T-helper 17 cell (primary cell): ENCODE data around the gene TBX5. TPM values are rescaled to one million over a fixed set of nuclear protein-coding genes. Genes with fewer than 3 reads are reported as not detected.
"Not testable (repeated sequence)": the region's sequence is repeated elsewhere in the genome, so short reads cannot be mapped to it uniquely, and the experiment has no call there.

Source experiments
- ATAC-seq: fragments of 150-1000 bp; cut with Tn5 transposase; 2 replicates; pipeline ENCODE4 v1.10.0; 2021; ENCODE audit warnings: mild to moderate bottlenecking, moderate library complexity
- DNase-seq, 3 donors: peaks; one replicate each; pipeline versions ENCODE4 v3.0.0 to v3.0.0-alpha.2; 2020 to 2021
- H3K9me3 ChIP-seq: one replicate; pipeline ENCODE4 v1.7.0; 2013; ENCODE audit warnings: low read length, mild to moderate bottlenecking; ENCODE audit not compliant: control insufficient read depth, poor library complexity, severe bottlenecking
- H3K27ac Mint-ChIP-seq: one replicate; pipeline ENCODE4 v1.8.0; 2022; ENCODE audit warnings: mild to moderate bottlenecking, moderate library complexity, mixed read lengths
- H3K27me3 Mint-ChIP-seq: one replicate; pipeline ENCODE4 v1.8.0; 2022; ENCODE audit warnings: mixed read lengths
- H3K36me3 Mint-ChIP-seq: one replicate; pipeline ENCODE4 v1.8.0; 2022; ENCODE audit warnings: low read depth, mixed read lengths
- H3K4me1 Mint-ChIP-seq: one replicate; pipeline ENCODE4 v1.8.0; 2022; ENCODE audit warnings: mild to moderate bottlenecking, mixed read lengths
- H3K4me3 Mint-ChIP-seq: one replicate; pipeline ENCODE4 v1.8.0; 2022; ENCODE audit warnings: mild to moderate bottlenecking, moderate library complexity, mixed read lengths
- total RNA-seq, 4 donors: library from RNA in 2 of 4; stranded (reverse) in 2 of 4; gene quantifications; one replicate each; pipeline ENCODE4 v1.2.3 and lab custom pipeline; 2022 to 2026

Gene TBX5
- total RNA-seq, 2 donors from 2014 or later, result not detected

DNA sequence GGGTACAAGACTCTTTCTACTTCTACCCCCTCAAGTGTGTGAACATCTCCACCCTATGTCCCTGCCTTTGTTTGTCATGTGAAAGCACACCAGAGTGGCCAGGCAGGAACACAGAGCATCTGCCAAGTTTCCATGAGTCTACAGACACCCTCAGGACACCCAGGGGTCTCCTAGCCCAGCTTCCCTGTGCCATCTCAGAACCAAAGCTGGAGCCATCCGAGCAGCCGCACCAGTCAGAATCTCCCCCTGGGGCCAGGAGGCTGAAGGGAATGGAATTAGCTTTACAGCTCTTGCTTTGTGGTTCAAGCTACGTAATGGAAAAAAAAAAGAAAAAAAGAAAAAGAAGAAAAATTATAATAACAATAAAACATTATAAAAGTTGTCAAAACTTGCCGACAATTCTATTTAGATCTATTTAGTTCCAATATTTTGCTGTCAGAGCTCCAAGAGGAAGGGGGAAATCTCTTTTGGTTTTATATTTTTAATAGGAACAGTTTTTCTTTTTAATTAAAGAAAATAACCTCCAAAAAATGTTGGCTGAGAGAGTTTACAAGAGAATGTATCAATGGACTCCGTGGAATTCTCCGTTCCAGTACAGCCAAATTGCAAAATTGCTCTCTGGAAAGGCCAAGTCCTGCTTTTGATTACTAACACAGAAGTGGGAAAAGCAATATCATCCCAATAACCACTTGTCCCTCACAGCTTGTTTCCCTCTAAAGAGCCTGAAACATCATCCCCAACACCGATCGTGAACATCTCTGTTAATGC, 37.1 kb downstream of the TBX5 start:
- DNase-seq (no peak), ATAC-seq (no peak)
- Mint-ChIP-seq H3K4me3 (no peak overlapping the region), H3K4me1 (no peaks in the 10 kb centered on the region), H3K27ac (no peak overlapping the region), H3K36me3 (no peaks in the 10 kb centered on the region), H3K27me3 (no peaks in the 10 kb centered on the region)
- no peaks in the 10 kb centered on the region for H3K9me3 ChIP-seq

DNA sequence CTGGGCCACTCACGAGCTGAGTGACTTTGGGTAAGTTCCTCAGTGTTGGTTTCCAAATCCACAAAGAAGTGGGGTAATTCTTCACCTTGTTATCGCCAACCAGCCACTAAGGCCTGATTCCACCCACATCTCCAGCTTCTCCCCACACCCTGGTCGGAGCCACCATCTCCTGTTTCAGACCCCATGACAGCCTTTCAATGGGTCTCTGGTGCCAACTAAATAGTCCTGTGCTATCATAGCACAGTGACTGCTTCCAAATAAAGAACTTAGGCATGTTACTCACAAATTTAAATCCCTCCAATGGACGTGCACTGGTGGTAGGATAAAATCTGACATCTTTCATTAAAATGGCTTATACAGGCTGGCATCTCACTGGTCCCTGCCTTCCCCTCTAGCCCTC, 44.0 kb downstream of the TBX5 start:
- Mint-ChIP-seq H3K27me3 (no peaks in the 10 kb centered on the region), H3K36me3 (no peaks in the 10 kb centered on the region), H3K4me3 (no peak overlapping the region), H3K4me1 (no peaks in the 10 kb centered on the region), H3K27ac (no peak overlapping the region)
- ATAC-seq (no peak), DNase-seq (no peak)
- no peaks in the 10 kb centered on the region for H3K9me3 ChIP-seq

DNA sequence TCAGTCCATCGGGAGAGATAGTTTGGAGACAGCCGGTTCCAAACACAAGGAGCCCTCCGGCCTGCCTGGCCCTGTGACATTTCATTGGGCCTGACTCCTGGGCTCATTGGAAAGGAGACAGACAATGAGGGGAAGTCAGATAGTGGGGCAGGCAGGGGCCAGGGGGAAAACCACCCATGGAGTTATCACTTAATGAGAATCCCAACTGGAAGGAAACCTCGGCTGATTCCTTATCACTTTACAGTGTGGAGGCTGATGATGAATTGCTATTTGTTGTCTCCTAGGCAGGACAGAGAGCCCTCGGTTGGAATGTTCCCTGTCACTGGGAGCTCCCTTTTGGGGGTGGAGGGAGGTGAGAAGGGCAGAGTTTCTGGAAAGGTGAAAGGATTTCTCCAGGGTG, 44.4 kb downstream of the TBX5 start:
- no peak overlapping the region for H3K27ac Mint-ChIP-seq
- no peak for DNase-seq
- no peaks in the 10 kb centered on the region for H3K27me3 Mint-ChIP-seq
- H3K9me3 ChIP-seq, result no peaks in the 10 kb centered on the region
- H3K4me3 Mint-ChIP-seq, result no peak overlapping the region
- no peaks in the 10 kb centered on the region for H3K36me3 Mint-ChIP-seq
- no peaks in the 10 kb centered on the region for H3K4me1 Mint-ChIP-seq
- no peak for ATAC-seq

DNA sequence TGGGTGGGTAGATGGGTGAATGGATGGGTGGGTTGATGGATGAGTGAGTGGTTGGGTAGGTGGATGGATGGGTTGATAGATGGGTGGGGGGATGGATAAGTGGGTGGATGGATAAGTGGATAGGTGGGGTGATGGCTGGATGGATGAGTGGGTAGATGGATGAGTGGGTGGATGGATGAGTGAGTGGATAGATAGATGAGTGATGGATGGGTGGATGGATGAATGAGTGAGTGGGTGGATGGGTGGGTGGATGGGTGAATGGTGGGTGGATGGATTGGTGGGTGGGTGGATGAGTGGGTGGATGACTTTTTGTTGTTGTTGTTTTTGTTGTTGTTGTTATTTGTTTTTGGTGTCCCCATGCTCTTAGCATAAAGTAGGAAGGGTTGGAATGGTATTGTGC, 45.5 kb downstream of the TBX5 start:
- peaks cover 3% of the 10 kb centered on the region for H3K27me3 Mint-ChIP-seq
- no peak for DNase-seq

GRCh38 chr12:114355389-114356088, 50.4 kb downstream of the TBX5 start:
- Mint-ChIP-seq H3K27ac (no peak overlapping the region), H3K36me3 (no peaks in the 10 kb centered on the region), H3K4me3 (no peak overlapping the region), H3K4me1 (no peaks in the 10 kb centered on the region), H3K27me3 (peaks cover 5% of the 10 kb centered on the region)
- no peak for ATAC-seq
- DNase-seq, result no peak
- H3K9me3 ChIP-seq, result no peaks in the 10 kb centered on the region

More for the DNA sequence above, 45.5 kb downstream of the TBX5 start:
- Mint-ChIP-seq H3K36me3 (no peaks in the 10 kb centered on the region), H3K4me3 (no peak overlapping the region), H3K4me1 (no peaks in the 10 kb centered on the region), H3K27ac (no peak overlapping the region)
- no peaks in the 10 kb centered on the region for H3K9me3 ChIP-seq
- no peak for ATAC-seq

- H3K4me3 Mint-ChIP-seq, H3K36me3 Mint-ChIP-seq, H3K27ac Mint-ChIP-seq: not testable (repeated sequence)
Measured at GRCh38 chr12:114349239-114349638, 56.7 kb downstream of the TBX5 start.

GRCh38 chr12:114347861-114348260, 58.1 kb downstream of the TBX5 start:
- Mint-ChIP-seq H3K4me1 (no peaks in the 10 kb centered on the region), H3K36me3 (no peaks in the 10 kb centered on the region), H3K27me3 (no peaks in the 10 kb centered on the region), H3K4me3 (no peak overlapping the region), H3K27ac (no peak overlapping the region)
- DNase-seq (no peak), ATAC-seq (no peak)
- H3K9me3 ChIP-seq, result no peaks in the 10 kb centered on the region

More at GRCh38 chr12:114349239-114349638, 56.7 kb downstream of the TBX5 start:
- not testable (repeated sequence) for DNase-seq, H3K4me1 Mint-ChIP-seq, H3K9me3 ChIP-seq, H3K27me3 Mint-ChIP-seq, ATAC-seq

DNA sequence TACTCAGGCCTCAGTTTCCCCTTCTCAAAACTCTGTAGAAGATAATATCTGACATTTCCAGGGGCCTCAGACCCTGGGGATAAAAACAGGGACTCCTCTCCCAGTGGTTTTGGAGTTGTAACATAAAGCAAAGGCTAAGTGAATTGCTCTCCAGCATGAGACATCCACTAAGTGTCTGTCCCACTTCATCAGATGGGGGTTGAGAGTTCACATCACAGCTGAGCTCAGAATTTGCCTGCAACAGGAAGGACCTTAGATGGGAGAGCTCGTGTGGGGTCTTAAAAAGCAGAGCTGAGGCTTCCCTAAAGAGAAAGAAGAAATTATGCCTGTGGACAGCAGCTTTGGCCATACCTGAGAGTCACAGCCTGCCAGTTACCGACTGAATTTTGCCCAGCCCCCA, 61.1 kb downstream of the TBX5 start:
- H3K9me3 ChIP-seq, result no peaks in the 10 kb centered on the region
- Mint-ChIP-seq H3K27ac (no peak overlapping the region), H3K4me1 (no peaks in the 10 kb centered on the region), H3K4me3 (no peak overlapping the region), H3K27me3 (no peaks in the 10 kb centered on the region), H3K36me3 (no peaks in the 10 kb centered on the region)
- ATAC-seq (no peak), DNase-seq (no peak)

- H3K4me3 Mint-ChIP-seq, result no peak overlapping the region
- H3K4me1 Mint-ChIP-seq, result no peaks in the 10 kb centered on the region
- no peaks in the 10 kb centered on the region for H3K9me3 ChIP-seq
- H3K27me3 Mint-ChIP-seq, result no peaks in the 10 kb centered on the region
- no peak for DNase-seq
- H3K27ac Mint-ChIP-seq, result no peak overlapping the region
- no peaks in the 10 kb centered on the region for H3K36me3 Mint-ChIP-seq
- ATAC-seq, result no peak
Measured at GRCh38 chr12:114344303-114344663, 61.7 kb downstream of the TBX5 start.

GRCh38 chr12:114343585-114344302, 62.2 kb downstream of the TBX5 start:
- ATAC-seq, result no peak

GRCh38 chr12:114342656-114343055, 63.3 kb downstream of the TBX5 start:
- Mint-ChIP-seq H3K4me1 (no peaks in the 10 kb centered on the region), H3K27ac (no peak overlapping the region), H3K27me3 (no peaks in the 10 kb centered on the region), H3K36me3 (no peaks in the 10 kb centered on the region), H3K4me3 (no peak overlapping the region)
- no peak for ATAC-seq
- no peak for DNase-seq
- no peaks in the 10 kb centered on the region for H3K9me3 ChIP-seq

More at GRCh38 chr12:114343585-114344302, 62.2 kb downstream of the TBX5 start:
- H3K4me1 Mint-ChIP-seq, result no peaks in the 10 kb centered on the region
- no peak overlapping the region for H3K27ac Mint-ChIP-seq
- H3K27me3 Mint-ChIP-seq, result no peaks in the 10 kb centered on the region
- DNase-seq, result no peak
- H3K4me3 Mint-ChIP-seq, result no peak overlapping the region
- no peaks in the 10 kb centered on the region for H3K9me3 ChIP-seq
- no peaks in the 10 kb centered on the region for H3K36me3 Mint-ChIP-seq

- ATAC-seq (no peak), DNase-seq (no peak)
- Mint-ChIP-seq H3K36me3 (no peaks in the 10 kb centered on the region), H3K4me1 (no peaks in the 10 kb centered on the region), H3K4me3 (no peak overlapping the region), H3K27me3 (no peaks in the 10 kb centered on the region), H3K27ac (no peak overlapping the region)
- no peaks in the 10 kb centered on the region for H3K9me3 ChIP-seq
Measured at GRCh38 chr12:114341635-114342034, 64.3 kb downstream of the TBX5 start.

- H3K9me3 ChIP-seq, result no peaks in the 10 kb centered on the region
- no peak overlapping the region for H3K27ac Mint-ChIP-seq
- no peak overlapping the region for H3K4me3 Mint-ChIP-seq
- DNase-seq, result no peak
- no peaks in the 10 kb centered on the region for H3K36me3 Mint-ChIP-seq
- no peaks in the 10 kb centered on the region for H3K4me1 Mint-ChIP-seq
- no peak for ATAC-seq
- no peaks in the 10 kb centered on the region for H3K27me3 Mint-ChIP-seq
Measured at GRCh38 chr12:114340231-114340630, 65.7 kb downstream of the TBX5 start.
